T-helper 2 cell treated with Interferon-gamma antibody and Interleukin-4, amounts not matched to agents 5 μg/mL and 100 μg/mL, for 36 hours (primary cell): ENCODE results near the gene PTPN14.
A peak's percentile ranks its signal among the peaks of the same experiment; 100 is the strongest.

Experiments
- DNase-seq: peaks from one replicate; pipeline ENCODE4 v3.0.0; 2021; ENCODE audit warnings: low spot score
- H3K27ac Mint-ChIP-seq: one replicate; pipeline ENCODE4 v1.8.0; 2021; ENCODE audit warnings: mild to moderate bottlenecking, mixed read lengths
- H3K27me3 Mint-ChIP-seq: one replicate; pipeline ENCODE4 v1.8.0; 2021; ENCODE audit warnings: low read depth, mixed read lengths
- H3K36me3 Mint-ChIP-seq: one replicate; pipeline ENCODE4 v1.8.0; 2021; ENCODE audit warnings: low read depth, mixed read lengths
- H3K4me1 Mint-ChIP-seq: one replicate; pipeline ENCODE4 v1.8.0; 2021; ENCODE audit warnings: low read depth, mixed read lengths
- H3K4me3 Mint-ChIP-seq: one replicate; pipeline ENCODE4 v1.8.0; 2022; ENCODE audit warnings: mild to moderate bottlenecking, moderate library complexity, mixed read lengths
- H3K9me3 Mint-ChIP-seq: one replicate; pipeline ENCODE4 v1.8.0; 2021; ENCODE audit warnings: mixed read lengths

The PTPN14 gene

GRCh38 chr1:214429951-214430770, 121.2 kb downstream of the PTPN14 start:
- H3K36me3 Mint-ChIP-seq: peaks cover 26% of the 10 kb centered on the region
- H3K27ac Mint-ChIP-seq: no peak overlapping the region
- H3K9me3 Mint-ChIP-seq: no peaks in the 10 kb centered on the region
- peaks cover 65% of the 10 kb centered on the region for H3K4me1 Mint-ChIP-seq
- H3K4me3 Mint-ChIP-seq: no peak overlapping the region
- H3K27me3 Mint-ChIP-seq: no peaks in the 10 kb centered on the region
- no peak for DNase-seq

GRCh38 chr1:214427871-214428277, 123.5 kb downstream of the PTPN14 start:
- H3K4me1 Mint-ChIP-seq: peaks cover 53% of the 10 kb centered on the region
- peak overlapping the region; percentile 98 for H3K27ac Mint-ChIP-seq
- peak; percentile 87 for DNase-seq
- H3K36me3 Mint-ChIP-seq: peaks cover 15% of the 10 kb centered on the region
- H3K27me3 Mint-ChIP-seq: no peaks in the 10 kb centered on the region
- H3K9me3 Mint-ChIP-seq: no peaks in the 10 kb centered on the region
- H3K4me3 Mint-ChIP-seq: peak overlapping the region; percentile 71

- Mint-ChIP-seq H3K4me1 (peaks cover 65% of the 10 kb centered on the region), H3K27me3 (no peaks in the 10 kb centered on the region), H3K27ac (peak overlapping the region; percentile 52), H3K36me3 (peaks cover 28% of the 10 kb centered on the region), H3K4me3 (no peak overlapping the region), H3K9me3 (peaks cover 6% of the 10 kb centered on the region)
- DNase-seq: no peak
Observed at GRCh38 chr1:214426426-214426812, 125.0 kb downstream of the PTPN14 start.

GRCh38 chr1:214425716-214426425, 125.5 kb downstream of the PTPN14 start:
- H3K4me1 Mint-ChIP-seq: peaks cover 62% of the 10 kb centered on the region
- no peaks in the 10 kb centered on the region for H3K27me3 Mint-ChIP-seq
- H3K36me3 Mint-ChIP-seq: peaks cover 26% of the 10 kb centered on the region
- no peak overlapping the region for H3K4me3 Mint-ChIP-seq
- H3K27ac Mint-ChIP-seq: peak overlapping the region; percentile 52
- peaks cover 6% of the 10 kb centered on the region for H3K9me3 Mint-ChIP-seq
- no peak for DNase-seq

- peaks cover 58% of the 10 kb centered on the region for H3K4me1 Mint-ChIP-seq
- H3K4me3 Mint-ChIP-seq: no peak overlapping the region
- DNase-seq: no peak
- no peak overlapping the region for H3K27ac Mint-ChIP-seq
- H3K27me3 Mint-ChIP-seq: no peaks in the 10 kb centered on the region
- H3K36me3 Mint-ChIP-seq: peaks cover 20% of the 10 kb centered on the region
- peaks cover 6% of the 10 kb centered on the region for H3K9me3 Mint-ChIP-seq
Observed at GRCh38 chr1:214425101-214425500, 126.3 kb downstream of the PTPN14 start.

GRCh38 chr1:214423045-214423444, 128.4 kb downstream of the PTPN14 start:
- Mint-ChIP-seq H3K27ac (peak overlapping the region; percentile 62), H3K36me3 (peaks cover 17% of the 10 kb centered on the region), H3K4me3 (no peak overlapping the region), H3K27me3 (no peaks in the 10 kb centered on the region), H3K9me3 (peaks cover 6% of the 10 kb centered on the region), H3K4me1 (peaks cover 62% of the 10 kb centered on the region)
- no peak for DNase-seq

GRCh38 chr1:214422137-214422671, 129.2 kb downstream of the PTPN14 start:
- Mint-ChIP-seq H3K4me1 (peaks cover 63% of the 10 kb centered on the region), H3K4me3 (no peak overlapping the region), H3K9me3 (peaks cover 6% of the 10 kb centered on the region), H3K27ac (no peak overlapping the region), H3K27me3 (no peaks in the 10 kb centered on the region), H3K36me3 (peaks cover 17% of the 10 kb centered on the region)
- DNase-seq: no peak

GRCh38 chr1:214420833-214421232, 130.6 kb downstream of the PTPN14 start:
- H3K27me3 Mint-ChIP-seq: no peaks in the 10 kb centered on the region
- peaks cover 62% of the 10 kb centered on the region for H3K4me1 Mint-ChIP-seq
- H3K9me3 Mint-ChIP-seq: peaks cover 6% of the 10 kb centered on the region
- DNase-seq: no peak
- H3K27ac Mint-ChIP-seq: no peak overlapping the region
- no peak overlapping the region for H3K4me3 Mint-ChIP-seq
- H3K36me3 Mint-ChIP-seq: peaks cover 21% of the 10 kb centered on the region

- DNase-seq: no peak
- Mint-ChIP-seq H3K27me3 (no peaks in the 10 kb centered on the region), H3K4me3 (peak overlapping the region; percentile 3)
Observed at GRCh38 chr1:214420341-214420740, 131.1 kb downstream of the PTPN14 start.

GRCh38 chr1:214419650-214420049, 131.8 kb downstream of the PTPN14 start:
- H3K27ac Mint-ChIP-seq: peak overlapping the region; percentile 46
- peak overlapping the region; percentile 3 for H3K4me3 Mint-ChIP-seq
- H3K9me3 Mint-ChIP-seq: peaks cover 6% of the 10 kb centered on the region
- H3K4me1 Mint-ChIP-seq: peaks cover 64% of the 10 kb centered on the region
- DNase-seq: no peak
- H3K36me3 Mint-ChIP-seq: peaks cover 21% of the 10 kb centered on the region
- H3K27me3 Mint-ChIP-seq: no peaks in the 10 kb centered on the region

More at GRCh38 chr1:214420341-214420740, 131.1 kb downstream of the PTPN14 start:
- Mint-ChIP-seq H3K27ac (no peak overlapping the region), H3K9me3 (peaks cover 6% of the 10 kb centered on the region), H3K4me1 (peaks cover 63% of the 10 kb centered on the region), H3K36me3 (peaks cover 20% of the 10 kb centered on the region)

- H3K4me1 Mint-ChIP-seq: peaks cover 71% of the 10 kb centered on the region
- peak overlapping the region; percentile 92 for H3K27ac Mint-ChIP-seq
- no peak for DNase-seq
- peaks cover 21% of the 10 kb centered on the region for H3K36me3 Mint-ChIP-seq
- no peaks in the 10 kb centered on the region for H3K27me3 Mint-ChIP-seq
- peaks cover 6% of the 10 kb centered on the region for H3K9me3 Mint-ChIP-seq
- H3K4me3 Mint-ChIP-seq: peak overlapping the region; percentile 84
Observed at GRCh38 chr1:214418391-214418790, 133.0 kb downstream of the PTPN14 start.

GRCh38 chr1:214417545-214418210, 133.7 kb downstream of the PTPN14 start:
- H3K27ac Mint-ChIP-seq: peak overlapping the region; percentile 92
- peaks cover 6% of the 10 kb centered on the region for H3K9me3 Mint-ChIP-seq
- H3K4me1 Mint-ChIP-seq: peaks cover 72% of the 10 kb centered on the region
- no peaks in the 10 kb centered on the region for H3K27me3 Mint-ChIP-seq
- H3K4me3 Mint-ChIP-seq: no peak overlapping the region
- peaks cover 21% of the 10 kb centered on the region for H3K36me3 Mint-ChIP-seq
- no peak for DNase-seq

- H3K9me3 Mint-ChIP-seq: peaks cover 4% of the 10 kb centered on the region
- no peaks in the 10 kb centered on the region for H3K27me3 Mint-ChIP-seq
- H3K27ac Mint-ChIP-seq: no peak overlapping the region
- no peak overlapping the region for H3K4me3 Mint-ChIP-seq
- H3K4me1 Mint-ChIP-seq: peaks cover 65% of the 10 kb centered on the region
- peaks cover 17% of the 10 kb centered on the region for H3K36me3 Mint-ChIP-seq
- no peak for DNase-seq
Observed at GRCh38 chr1:214416858-214417257, 134.5 kb downstream of the PTPN14 start.

- Mint-ChIP-seq H3K36me3 (peaks cover 13% of the 10 kb centered on the region), H3K27me3 (no peaks in the 10 kb centered on the region), H3K4me3 (peak overlapping the region; percentile 38), H3K27ac (peak overlapping the region; percentile 38), H3K9me3 (no peaks in the 10 kb centered on the region), H3K4me1 (peaks cover 61% of the 10 kb centered on the region)
- no peak for DNase-seq
Observed at GRCh38 chr1:214416417-214416816, 135.0 kb downstream of the PTPN14 start.
